OCI-LY1 (cell line): ENCODE results near the gene C4BPB.

Experiments
- CTCF ChIP-seq: fragments of 200-600 bp; sonication (generic), shearing (Covaris generic); IDR thresholded peaks from 2 replicates; pipeline ENCODE4 v1.5.1; 2017; ENCODE audit warnings: mild to moderate bottlenecking, antibody characterized with exemption, low read length, moderate library complexity, mixed read lengths
- EZH2 ChIP-seq: fragments of 200-600 bp; sonication (generic), shearing (Covaris generic); IDR thresholded peaks from 2 replicates; pipeline ENCODE4 v1.8.0; 2017; ENCODE audit warnings: borderline replicate concordance, mixed run types, mild to moderate bottlenecking, antibody characterized with exemption, low read length, moderate library complexity, mixed read lengths

- TF ChIP-seq CTCF: no peak
- TF ChIP-seq EZH2: no peak
Measured at GRCh38 chr1:207051191-207051943, 37.3 kb upstream of the C4BPB start, which contains the start of gene YOD1.
